SK-N-SH treated with all-trans-retinoic acid at 6 μM for 48 hours (cell line): Measurements from ENCODE around the gene ATP1A2.

Experiments used
- ATAC-seq: fragments of 200-7000 bp; cut with Tn5 transposase; 3 replicates; pipeline ENCODE4 v1.9.1; 2020; ENCODE audit warnings: mild to moderate bottlenecking, moderate library complexity
- ARNTL ChIP-seq: fragments of 450-650 bp; formaldehyde crosslinking; IDR thresholded peaks from 2 replicates; pipeline ENCODE4 v1.5.0; 2020; ENCODE audit warnings: low read depth, mild to moderate bottlenecking, moderate library complexity, borderline replicate concordance
- BACH2 ChIP-seq: fragments of 250-450 bp; sonication (Bioruptor Pico); IDR thresholded peaks from 2 replicates; pipeline ENCODE4 v1.9.0; 2021; ENCODE audit warnings: mild to moderate bottlenecking, borderline replicate concordance
- CSDC2 ChIP-seq: fragments of 250-450 bp; sonication (Bioruptor Pico); IDR thresholded peaks from 2 replicates; pipeline ENCODE4 v1.5.0; 2020; ENCODE audit warnings: mild to moderate bottlenecking, moderate library complexity
- CSRNP3 ChIP-seq: fragments of 250-450 bp; sonication (Bioruptor Pico); IDR thresholded peaks from 2 replicates; pipeline ENCODE4 v1.5.1; 2021; ENCODE audit warnings: mild to moderate bottlenecking, moderate library complexity
- ESRRG ChIP-seq: fragments of 250-450 bp; sonication (Bioruptor Pico); IDR thresholded peaks from 2 replicates; pipeline ENCODE4 v1.6.1; 2021; ENCODE audit warnings: mild to moderate bottlenecking
- GLIS3 ChIP-seq: fragments of 250-450 bp; sonication (Bioruptor Pico); IDR thresholded peaks from 2 replicates; pipeline ENCODE4 v1.5.0; 2020; ENCODE audit warnings: mild to moderate bottlenecking, moderate library complexity
- ISL1 ChIP-seq: fragments of 250-450 bp; sonication (Bioruptor Pico); IDR thresholded peaks from 2 replicates; pipeline ENCODE4 v2.1.2; 2022; ENCODE audit warnings: mild to moderate bottlenecking, moderate library complexity
- OSR1 ChIP-seq: fragments of 250-450 bp; sonication (Bioruptor Pico); IDR thresholded peaks from 2 replicates; pipeline ENCODE4 v1.8.0; 2022; ENCODE audit warnings: moderate library complexity, mild to moderate bottlenecking, inconsistent platforms
- PPARA ChIP-seq: fragments of 250-450 bp; sonication (Bioruptor Pico); IDR thresholded peaks from 2 replicates; pipeline ENCODE4 v1.5.0; 2020; ENCODE audit warnings: mild to moderate bottlenecking, borderline replicate concordance
- RARB ChIP-seq: fragments of 250-450 bp; sonication (Bioruptor Pico); IDR thresholded peaks from 2 replicates; pipeline ENCODE4 v1.8.0; 2021; ENCODE audit warnings: mild to moderate bottlenecking, moderate library complexity
- SNAI2 ChIP-seq: fragments of 250-450 bp; sonication (Bioruptor Pico); IDR thresholded peaks from 2 replicates; pipeline ENCODE4 v1.5.0; 2020; ENCODE audit warnings: mild to moderate bottlenecking, moderate library complexity
- TCF4 ChIP-seq: fragments of 250-450 bp; sonication (Bioruptor Pico); IDR thresholded peaks from 2 replicates; pipeline ENCODE4 v1.8.0; 2021; ENCODE audit warnings: mild to moderate bottlenecking, moderate library complexity, borderline replicate concordance
- TOX ChIP-seq: fragments of 250-450 bp; sonication (Bioruptor Pico); IDR thresholded peaks from 2 replicates; pipeline ENCODE4 v1.8.0; 2021; ENCODE audit warnings: mild to moderate bottlenecking, moderate library complexity, borderline replicate concordance
- TSHZ2 ChIP-seq: fragments of 250-450 bp; sonication (Bioruptor Pico); IDR thresholded peaks from 2 replicates; pipeline ENCODE4 v1.5.0; 2020; ENCODE audit warnings: mild to moderate bottlenecking, moderate library complexity
- ZC3H10 ChIP-seq: fragments of 250-450 bp; sonication (Bioruptor Pico); IDR thresholded peaks from 2 replicates; pipeline ENCODE4 v1.5.1; 2021; ENCODE audit warnings: mild to moderate bottlenecking, moderate library complexity
- ZFP3 ChIP-seq: fragments of 250-450 bp; sonication (Bioruptor Pico); IDR thresholded peaks from 2 replicates; pipeline ENCODE4 v1.5.0; 2020; ENCODE audit warnings: mild to moderate bottlenecking, moderate library complexity
- ZFP30 ChIP-seq: fragments of 450-650 bp; formaldehyde crosslinking; IDR thresholded peaks from 2 replicates; pipeline ENCODE4 v1.5.0; 2022; ENCODE audit warnings: mild to moderate bottlenecking, moderate library complexity
- ZNF565 ChIP-seq: fragments of 450-650 bp; formaldehyde crosslinking; conservative IDR thresholded peaks from 2 replicates; pipeline ENCODE4 v1.5.0; 2020; ENCODE audit warnings: low read depth, mild to moderate bottlenecking, moderate library complexity
- ZNF70 ChIP-seq: fragments of 450-650 bp; formaldehyde crosslinking; IDR thresholded peaks from 2 replicates; pipeline ENCODE4 v1.5.0; 2020; ENCODE audit warnings: mild to moderate bottlenecking, moderate library complexity
- ZNF8 ChIP-seq: fragments of 450-650 bp; formaldehyde crosslinking; IDR thresholded peaks from 2 replicates; pipeline ENCODE4 v1.5.0; 2020; ENCODE audit warnings: mild to moderate bottlenecking, moderate library complexity
- TF ChIP-seq, protein P1 (sequence below): fragments of 250-450 bp; sonication (Bioruptor Pico); IDR thresholded peaks from 2 replicates; pipeline ENCODE4 v1.8.0; 2021; ENCODE audit warnings: low read depth, mild to moderate bottlenecking, moderate library complexity, borderline replicate concordance
- TF ChIP-seq, protein P2 (sequence below): fragments of 250-450 bp; sonication (Bioruptor Pico); IDR thresholded peaks from 2 replicates; pipeline ENCODE4 v1.5.1; 2020; ENCODE audit warnings: low read depth, mild to moderate bottlenecking, moderate library complexity

ATP1A2 gene

GRCh38 chr1:160158534-160158933, 43.0 kb downstream of the ATP1A2 start:
- TF ChIP-seq ISL1 (CRISPR knock-in tag) (no peak), ZNF565 (no peak), RARB (CRISPR knock-in tag) (no peak), TCF4 (no peak), TSHZ2 (CRISPR knock-in tag) (no peak), CSDC2 (no peak), ZNF8 (CRISPR knock-in tag) (no peak), TOX (CRISPR knock-in tag) (no peak), ZFP30 (CRISPR knock-in tag) (no peak), BACH2 (CRISPR knock-in tag) (no peak), ARNTL (CRISPR knock-in tag) (no peak), ZNF70 (CRISPR knock-in tag) (no peak), CSRNP3 (CRISPR knock-in tag) (no peak), ZFP3 (CRISPR knock-in tag) (no peak), SNAI2 (CRISPR knock-in tag) (no peak)
- TF ChIP-seq, protein P1, sequence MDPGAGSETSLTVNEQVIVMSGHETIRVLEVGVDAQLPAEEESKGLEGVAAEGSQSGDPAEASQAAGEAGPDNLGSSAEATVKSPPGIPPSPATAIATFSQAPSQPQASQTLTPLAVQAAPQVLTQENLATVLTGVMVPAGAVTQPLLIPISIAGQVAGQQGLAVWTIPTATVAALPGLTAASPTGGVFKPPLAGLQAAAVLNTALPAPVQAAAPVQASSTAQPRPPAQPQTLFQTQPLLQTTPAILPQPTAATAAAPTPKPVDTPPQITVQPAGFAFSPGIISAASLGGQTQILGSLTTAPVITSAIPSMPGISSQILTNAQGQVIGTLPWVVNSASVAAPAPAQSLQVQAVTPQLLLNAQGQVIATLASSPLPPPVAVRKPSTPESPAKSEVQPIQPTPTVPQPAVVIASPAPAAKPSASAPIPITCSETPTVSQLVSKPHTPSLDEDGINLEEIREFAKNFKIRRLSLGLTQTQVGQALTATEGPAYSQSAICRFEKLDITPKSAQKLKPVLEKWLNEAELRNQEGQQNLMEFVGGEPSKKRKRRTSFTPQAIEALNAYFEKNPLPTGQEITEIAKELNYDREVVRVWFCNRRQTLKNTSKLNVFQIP (CRISPR knock-in tag): no peak
- TF ChIP-seq, protein P2, sequence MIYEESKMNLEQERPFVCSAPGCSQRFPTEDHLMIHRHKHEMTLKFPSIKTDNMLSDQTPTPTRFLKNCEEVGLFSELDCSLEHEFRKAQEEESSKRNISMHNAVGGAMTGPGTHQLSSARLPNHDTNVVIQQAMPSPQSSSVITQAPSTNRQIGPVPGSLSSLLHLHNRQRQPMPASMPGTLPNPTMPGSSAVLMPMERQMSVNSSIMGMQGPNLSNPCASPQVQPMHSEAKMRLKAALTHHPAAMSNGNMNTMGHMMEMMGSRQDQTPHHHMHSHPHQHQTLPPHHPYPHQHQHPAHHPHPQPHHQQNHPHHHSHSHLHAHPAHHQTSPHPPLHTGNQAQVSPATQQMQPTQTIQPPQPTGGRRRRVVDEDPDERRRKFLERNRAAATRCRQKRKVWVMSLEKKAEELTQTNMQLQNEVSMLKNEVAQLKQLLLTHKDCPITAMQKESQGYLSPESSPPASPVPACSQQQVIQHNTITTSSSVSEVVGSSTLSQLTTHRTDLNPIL: no peak

DNA sequence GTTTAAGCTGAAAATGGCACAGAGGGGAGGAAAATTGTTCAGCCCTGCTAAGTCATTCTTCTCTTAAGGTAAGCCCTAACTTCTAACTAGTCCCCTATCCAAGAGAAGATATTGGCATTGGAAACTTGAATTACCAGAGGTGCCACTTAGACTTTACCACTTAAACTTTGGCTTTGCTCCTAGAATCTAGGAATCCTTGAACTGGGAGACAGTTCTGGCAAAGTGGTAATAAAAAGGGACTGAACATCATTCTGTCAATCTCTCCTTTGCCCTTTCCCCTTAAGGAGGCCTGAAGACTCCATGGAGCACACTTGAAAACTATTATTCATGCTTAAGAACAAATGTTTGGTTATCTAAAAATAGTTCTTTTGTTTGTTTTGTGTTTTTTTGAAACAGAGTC, 44.3 kb downstream of the ATP1A2 start:
- TF ChIP-seq, protein P1 (CRISPR knock-in tag): no peak
- no peak for TF ChIP-seq PPARA
- no peak for TF ChIP-seq ZC3H10 (CRISPR knock-in tag)
- no peak for TF ChIP-seq RARB (CRISPR knock-in tag)
- no peak for TF ChIP-seq TCF4
- no peak for TF ChIP-seq ESRRG
- TF ChIP-seq OSR1 (CRISPR knock-in tag): no peak
- no peak for TF ChIP-seq ARNTL (CRISPR knock-in tag)
- TF ChIP-seq SNAI2 (CRISPR knock-in tag): no peak
- TF ChIP-seq BACH2 (CRISPR knock-in tag): no peak
- TF ChIP-seq GLIS3: no peak
- no peak for TF ChIP-seq CSRNP3 (CRISPR knock-in tag)
- no peak for TF ChIP-seq ISL1 (CRISPR knock-in tag)
- TF ChIP-seq, protein P2: no peak
- TF ChIP-seq TSHZ2 (CRISPR knock-in tag): no peak
- no peak for ATAC-seq

More at GRCh38 chr1:160158534-160158933, 43.0 kb downstream of the ATP1A2 start:
- ATAC-seq: no peak
